HL-60 (cell line): ENCODE results near the gene WDR1.

ENCODE experiments used
- DNase-seq, 2 experiments: peaks; one replicate each; pipeline ENCODE4 v3.0.0-alpha.2; 2010 to 2020; ENCODE audit warnings: low read depth in 1 of 2, low spot score in 1 of 2
- H3K27ac ChIP-seq: fragments of 250-450 bp; sonication (Bioruptor Pico); replicated peaks from 2 replicates; pipeline ENCODE4 v1.5.1; 2020; ENCODE audit warnings: mild to moderate bottlenecking, moderate library complexity
- H3K27me3 ChIP-seq: fragments of 250-450 bp; sonication (Bioruptor Pico); 2 replicates; pipeline ENCODE4 v1.5.1; 2021; ENCODE audit warnings: mild to moderate bottlenecking, moderate library complexity; ENCODE audit not compliant: insufficient read depth, poor library complexity, severe bottlenecking
- H3K4me3 ChIP-seq: replicated peaks from 2 replicates; pipeline ENCODE4 v1.5.1; 2011; ENCODE audit warnings: mild to moderate bottlenecking, control low read depth, low read length; ENCODE audit not compliant: insufficient read depth
- GABPA ChIP-seq: IDR thresholded peaks from 2 replicates; pipeline ENCODE4 v1.6.1; 2012; ENCODE audit warnings: low read depth
- POLR2AphosphoS5 ChIP-seq: IDR thresholded peaks from 2 replicates; pipeline ENCODE4 v1.6.1; 2012; ENCODE audit warnings: low read depth
- SPI1 ChIP-seq: IDR thresholded peaks from 2 replicates; pipeline ENCODE4 v1.6.1; 2012; ENCODE audit warnings: low read depth, mild to moderate bottlenecking, borderline replicate concordance
- TF ChIP-seq, protein P1 (sequence below): IDR thresholded peaks from 2 replicates; pipeline ENCODE4 v1.6.1; 2012; ENCODE audit warnings: low read depth; ENCODE audit not compliant: insufficient replicate concordance
- TF ChIP-seq, protein P2 (sequence below): IDR thresholded peaks from one replicate; pipeline ENCODE4 v1.5.1; 2011; ENCODE audit warnings: low read length, control low read depth, inconsistent platforms; ENCODE audit not compliant: insufficient read depth

The WDR1 gene

DNA sequence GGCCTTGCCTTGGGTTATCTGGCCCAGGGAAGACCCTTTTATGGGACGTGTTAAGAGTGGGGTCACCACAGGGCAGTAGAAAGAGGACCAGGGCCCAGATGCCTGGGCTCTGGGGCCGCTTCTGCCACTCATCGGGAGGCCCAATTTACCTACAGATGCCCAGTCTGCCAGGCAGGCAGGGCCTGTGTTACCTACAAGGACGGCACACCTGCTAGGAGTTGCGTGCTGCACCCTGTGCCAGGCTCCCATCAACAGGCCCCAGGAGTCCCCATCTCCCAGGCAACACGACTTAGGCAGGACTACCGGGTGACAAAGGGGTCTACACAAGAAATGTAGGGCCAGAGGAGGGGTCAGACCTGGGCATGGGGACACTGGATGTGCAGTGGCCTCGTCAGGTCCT is 34.6 kb downstream of the WDR1 start:
- Histone ChIP-seq H3K27me3 (no peaks in the 10 kb centered on the region), H3K4me3 (no peak overlapping the region), H3K27ac (no peak overlapping the region)
- DNase-seq: no peak
- TF ChIP-seq, protein P1, sequence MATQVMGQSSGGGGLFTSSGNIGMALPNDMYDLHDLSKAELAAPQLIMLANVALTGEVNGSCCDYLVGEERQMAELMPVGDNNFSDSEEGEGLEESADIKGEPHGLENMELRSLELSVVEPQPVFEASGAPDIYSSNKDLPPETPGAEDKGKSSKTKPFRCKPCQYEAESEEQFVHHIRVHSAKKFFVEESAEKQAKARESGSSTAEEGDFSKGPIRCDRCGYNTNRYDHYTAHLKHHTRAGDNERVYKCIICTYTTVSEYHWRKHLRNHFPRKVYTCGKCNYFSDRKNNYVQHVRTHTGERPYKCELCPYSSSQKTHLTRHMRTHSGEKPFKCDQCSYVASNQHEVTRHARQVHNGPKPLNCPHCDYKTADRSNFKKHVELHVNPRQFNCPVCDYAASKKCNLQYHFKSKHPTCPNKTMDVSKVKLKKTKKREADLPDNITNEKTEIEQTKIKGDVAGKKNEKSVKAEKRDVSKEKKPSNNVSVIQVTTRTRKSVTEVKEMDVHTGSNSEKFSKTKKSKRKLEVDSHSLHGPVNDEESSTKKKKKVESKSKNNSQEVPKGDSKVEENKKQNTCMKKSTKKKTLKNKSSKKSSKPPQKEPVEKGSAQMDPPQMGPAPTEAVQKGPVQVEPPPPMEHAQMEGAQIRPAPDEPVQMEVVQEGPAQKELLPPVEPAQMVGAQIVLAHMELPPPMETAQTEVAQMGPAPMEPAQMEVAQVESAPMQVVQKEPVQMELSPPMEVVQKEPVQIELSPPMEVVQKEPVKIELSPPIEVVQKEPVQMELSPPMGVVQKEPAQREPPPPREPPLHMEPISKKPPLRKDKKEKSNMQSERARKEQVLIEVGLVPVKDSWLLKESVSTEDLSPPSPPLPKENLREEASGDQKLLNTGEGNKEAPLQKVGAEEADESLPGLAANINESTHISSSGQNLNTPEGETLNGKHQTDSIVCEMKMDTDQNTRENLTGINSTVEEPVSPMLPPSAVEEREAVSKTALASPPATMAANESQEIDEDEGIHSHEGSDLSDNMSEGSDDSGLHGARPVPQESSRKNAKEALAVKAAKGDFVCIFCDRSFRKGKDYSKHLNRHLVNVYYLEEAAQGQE: no peak
- TF ChIP-seq, protein P2, sequence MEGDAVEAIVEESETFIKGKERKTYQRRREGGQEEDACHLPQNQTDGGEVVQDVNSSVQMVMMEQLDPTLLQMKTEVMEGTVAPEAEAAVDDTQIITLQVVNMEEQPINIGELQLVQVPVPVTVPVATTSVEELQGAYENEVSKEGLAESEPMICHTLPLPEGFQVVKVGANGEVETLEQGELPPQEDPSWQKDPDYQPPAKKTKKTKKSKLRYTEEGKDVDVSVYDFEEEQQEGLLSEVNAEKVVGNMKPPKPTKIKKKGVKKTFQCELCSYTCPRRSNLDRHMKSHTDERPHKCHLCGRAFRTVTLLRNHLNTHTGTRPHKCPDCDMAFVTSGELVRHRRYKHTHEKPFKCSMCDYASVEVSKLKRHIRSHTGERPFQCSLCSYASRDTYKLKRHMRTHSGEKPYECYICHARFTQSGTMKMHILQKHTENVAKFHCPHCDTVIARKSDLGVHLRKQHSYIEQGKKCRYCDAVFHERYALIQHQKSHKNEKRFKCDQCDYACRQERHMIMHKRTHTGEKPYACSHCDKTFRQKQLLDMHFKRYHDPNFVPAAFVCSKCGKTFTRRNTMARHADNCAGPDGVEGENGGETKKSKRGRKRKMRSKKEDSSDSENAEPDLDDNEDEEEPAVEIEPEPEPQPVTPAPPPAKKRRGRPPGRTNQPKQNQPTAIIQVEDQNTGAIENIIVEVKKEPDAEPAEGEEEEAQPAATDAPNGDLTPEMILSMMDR: no peak
- no peak for TF ChIP-seq SPI1
- no peak for TF ChIP-seq GABPA
- no peak for TF ChIP-seq POLR2AphosphoS5

DNA sequence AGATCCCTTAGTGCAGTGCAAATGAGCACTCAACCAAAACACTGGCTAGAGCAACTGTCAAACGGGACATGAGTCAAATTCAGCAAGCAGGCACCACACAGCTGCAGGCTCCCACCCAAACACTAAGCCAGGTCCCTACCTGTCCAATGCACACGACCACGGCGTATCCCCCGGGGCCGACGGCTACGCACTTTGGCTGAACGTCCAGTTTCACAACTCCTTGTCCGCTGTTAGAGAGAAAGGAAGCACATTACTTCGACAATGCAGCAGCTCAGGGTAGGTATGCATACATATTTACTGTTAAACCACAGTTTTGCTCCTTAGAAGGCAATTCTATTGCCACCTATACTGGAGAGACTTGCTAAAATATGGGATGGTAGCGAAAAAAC is 35.4 kb downstream of the WDR1 start:
- TF ChIP-seq SPI1 (no peak), POLR2AphosphoS5 (no peak), GABPA (no peak)
- TF ChIP-seq, protein P1: no peak
- TF ChIP-seq, protein P2: no peak
- Histone ChIP-seq H3K27me3 (no peaks in the 10 kb centered on the region), H3K4me3 (no peak overlapping the region), H3K27ac (no peak overlapping the region)
- DNase-seq: no peak

DNA sequence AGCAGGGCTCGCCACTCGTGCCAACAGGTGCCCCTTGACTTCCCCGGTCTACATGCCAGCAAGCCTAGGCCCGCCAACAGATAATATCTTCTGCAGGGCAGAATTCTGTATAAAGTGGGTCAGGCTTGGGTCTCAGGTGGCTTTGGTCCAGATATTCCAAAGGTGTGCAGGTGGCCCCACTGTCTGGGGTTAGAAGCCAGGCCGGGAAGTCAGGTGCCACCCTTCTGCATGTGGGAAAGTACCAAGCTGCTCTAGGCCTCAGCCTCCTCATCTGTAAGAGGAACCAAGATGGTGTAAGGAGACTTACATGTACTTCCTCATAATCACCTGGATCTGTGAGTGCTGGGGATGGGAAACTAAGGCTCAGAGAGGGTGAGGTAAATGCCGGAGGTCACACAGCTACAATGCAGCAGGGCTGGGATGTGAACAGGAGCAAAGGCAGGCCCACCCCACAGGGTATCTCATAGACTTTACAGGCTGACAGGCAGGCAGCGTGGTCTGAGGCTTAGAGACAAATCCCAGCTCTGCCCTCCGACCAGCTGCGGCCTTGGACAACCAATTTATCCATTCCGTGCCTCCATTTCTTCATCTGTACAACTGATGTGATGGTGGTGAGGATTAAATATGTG is 35.9 kb downstream of the WDR1 start:
- no peak overlapping the region for H3K27ac ChIP-seq

More for the DNA sequence above, 35.9 kb downstream of the WDR1 start:
- H3K27me3 ChIP-seq: no peaks in the 10 kb centered on the region
- no peak overlapping the region for H3K4me3 ChIP-seq
- DNase-seq: peak in 1 of 2 experiments; percentile 14
- TF ChIP-seq POLR2AphosphoS5 (no peak), GABPA (no peak), SPI1 (no peak)
- TF ChIP-seq, protein P2: no peak
- TF ChIP-seq, protein P1: no peak
